SK-N-SH (cell line): Measurements from ENCODE around the gene SLC23A3.

Source experiments
- CTCF ChIP-seq: fragments of 200-600 bp; sonication (generic); IDR thresholded peaks from 2 replicates; pipeline ENCODE4 v1.6.1; 2017; ENCODE audit warnings: antibody characterized with exemption, mild to moderate bottlenecking, moderate library complexity
- FOXM1 ChIP-seq: IDR thresholded peaks from 2 replicates; pipeline ENCODE4 v1.4.0; 2012; ENCODE audit warnings: low read depth, mild to moderate bottlenecking
- YY1 ChIP-seq: IDR thresholded peaks from 2 replicates; pipeline ENCODE4 v1.4.0; 2012; ENCODE audit warnings: low read depth, mild to moderate bottlenecking

GRCh38 chr2:219210886-219211362 is 41.1 kb upstream of the SLC23A3 start:
- TF ChIP-seq FOXM1 (no peak), CTCF (no peak), YY1 (no peak)
